ENCODE results near the gene TAP1.

TAP1 gene

GRCh38 chr6:32860674-32861073 is 7.2 kb upstream of the TAP1 start:
- Histone ChIP-seq H3K27ac (no peak overlapping the region), H3K9me3 (no peaks in the 10 kb centered on the region), H3K27me3 (no peaks in the 10 kb centered on the region), H3K4me1 (peaks cover 0 to 4% (median 2%) of the 10 kb centered on the region in 4 donors), H3K36me3 (peaks cover 0 to 19% (median 0%) of the 10 kb centered on the region in 3 donors), H3K4me3 (no peak overlapping the region)
- no peak for TF ChIP-seq CTCF (IDR thresholded peaks at IDR 0.05)
- DNase-seq, result no peak
- intact Hi-C loops (cut with DNase I; ENCODE audit: low total_unique reads), result no loop called here

- Histone ChIP-seq H3K27me3 (no peaks in the 10 kb centered on the region), H3K4me1 (peaks cover 0 to 11% (median 5%) of the 10 kb centered on the region in 4 donors), H3K4me3 (no peak overlapping the region), H3K36me3 (peaks cover 0 to 19% (median 0%) of the 10 kb centered on the region in 3 donors), H3K27ac (no peak overlapping the region), H3K9me3 (no peaks in the 10 kb centered on the region)
- no peak for TF ChIP-seq CTCF (IDR thresholded peaks at IDR 0.05)
- no peak for DNase-seq
- intact Hi-C loops (cut with DNase I; ENCODE audit: low total_unique reads), result no loop called here
These were observed 4.7 kb upstream of the TAP1 start for GRCh38 chr6:32858194-32858593.

- no peak overlapping the region for H3K27ac ChIP-seq
- H3K36me3 ChIP-seq, result peaks cover 0 to 19% (median 0%) of the 10 kb centered on the region in 3 donors
- H3K4me3 ChIP-seq, result no peak overlapping the region
- peaks cover 0 to 14% (median 7%) of the 10 kb centered on the region in 4 donors for H3K4me1 ChIP-seq
- intact Hi-C loops (cut with DNase I; ENCODE audit: low total_unique reads), result no loop called here
- no peaks in the 10 kb centered on the region for H3K9me3 ChIP-seq
- no peak for DNase-seq
- no peaks in the 10 kb centered on the region for H3K27me3 ChIP-seq
- no peak for TF ChIP-seq CTCF (IDR thresholded peaks at IDR 0.05)
These were observed 3.8 kb upstream of the TAP1 start for GRCh38 chr6:32857156-32857891.

- intact Hi-C loops (cut with DNase I; ENCODE audit: low total_unique reads), result no loop called here
- Histone ChIP-seq H3K4me1 (peaks cover 0 to 21% (median 14%) of the 10 kb centered on the region in 4 donors), H3K36me3 (peaks cover 3 to 23% (median 9%) of the 10 kb centered on the region in 3 donors), H3K27me3 (no peaks in the 10 kb centered on the region), H3K9me3 (no peaks in the 10 kb centered on the region), H3K27ac (no peak overlapping the region), H3K4me3 (no peak overlapping the region)
- no peak for TF ChIP-seq CTCF (IDR thresholded peaks at IDR 0.05)
- no peak for DNase-seq
These were observed 2.1 kb upstream of the TAP1 start for GRCh38 chr6:32855467-32856174.

- Histone ChIP-seq H3K27me3 (no peaks in the 10 kb centered on the region), H3K36me3 (peaks cover 13 to 30% (median 18%) of the 10 kb centered on the region in 3 donors), H3K27ac (peak overlapping the region; percentile 92 to 96), H3K9me3 (no peaks in the 10 kb centered on the region), H3K4me1 (peaks cover 0 to 21% (median 14%) of the 10 kb centered on the region in 4 donors), H3K4me3 (peak overlapping the region; percentile 78 to 86)
- peak; percentile 38 to 71 for DNase-seq
- intact Hi-C loops (cut with DNase I; ENCODE audit: low total_unique reads), result no loop called here
- no peak for TF ChIP-seq CTCF (IDR thresholded peaks at IDR 0.05)
These were observed 1.1 kb upstream of the TAP1 start for GRCh38 chr6:32854376-32855178.

Measured in tibial artery (tissue), 4 donors.